MM.1S (cell line): ENCODE results near the gene PMEPA1.

Experiments
- EZH2 ChIP-seq: fragments of 300-600 bp; sonication (generic); optimal IDR thresholded peaks from 2 replicates; pipeline ENCODE3; 2017; ENCODE audit warnings: low read depth, mild to moderate bottlenecking, antibody characterized with exemption, low read length, mixed read lengths
- TF ChIP-seq, protein P1 (sequence below): fragments of 300-600 bp; sonication (generic); IDR thresholded peaks from 2 replicates; pipeline ENCODE4 v1.5.1; 2016; ENCODE audit warnings: antibody characterized with exemption, low read length, mixed read lengths

DNA sequence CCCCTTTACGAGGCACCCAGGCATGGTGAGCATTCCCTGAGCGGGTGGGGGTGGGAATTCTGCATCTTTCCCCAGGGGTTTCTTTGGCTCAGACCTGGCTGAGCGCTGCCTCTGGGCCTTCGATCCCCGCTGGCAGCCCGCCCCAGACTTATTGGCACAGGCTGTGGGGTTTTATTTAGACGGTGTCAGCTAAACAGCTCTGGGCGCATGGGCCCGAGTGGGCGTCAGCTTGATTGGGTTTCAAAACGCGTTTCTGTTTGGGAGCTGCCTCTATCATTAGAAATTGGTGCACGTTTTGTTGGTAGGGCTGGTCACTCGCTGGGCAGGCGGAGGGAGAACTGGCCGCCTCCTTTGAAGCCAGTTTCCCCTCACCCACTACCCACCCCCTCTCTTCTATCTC is 21.0 kb downstream of the PMEPA1 start:
- TF ChIP-seq, protein P1, sequence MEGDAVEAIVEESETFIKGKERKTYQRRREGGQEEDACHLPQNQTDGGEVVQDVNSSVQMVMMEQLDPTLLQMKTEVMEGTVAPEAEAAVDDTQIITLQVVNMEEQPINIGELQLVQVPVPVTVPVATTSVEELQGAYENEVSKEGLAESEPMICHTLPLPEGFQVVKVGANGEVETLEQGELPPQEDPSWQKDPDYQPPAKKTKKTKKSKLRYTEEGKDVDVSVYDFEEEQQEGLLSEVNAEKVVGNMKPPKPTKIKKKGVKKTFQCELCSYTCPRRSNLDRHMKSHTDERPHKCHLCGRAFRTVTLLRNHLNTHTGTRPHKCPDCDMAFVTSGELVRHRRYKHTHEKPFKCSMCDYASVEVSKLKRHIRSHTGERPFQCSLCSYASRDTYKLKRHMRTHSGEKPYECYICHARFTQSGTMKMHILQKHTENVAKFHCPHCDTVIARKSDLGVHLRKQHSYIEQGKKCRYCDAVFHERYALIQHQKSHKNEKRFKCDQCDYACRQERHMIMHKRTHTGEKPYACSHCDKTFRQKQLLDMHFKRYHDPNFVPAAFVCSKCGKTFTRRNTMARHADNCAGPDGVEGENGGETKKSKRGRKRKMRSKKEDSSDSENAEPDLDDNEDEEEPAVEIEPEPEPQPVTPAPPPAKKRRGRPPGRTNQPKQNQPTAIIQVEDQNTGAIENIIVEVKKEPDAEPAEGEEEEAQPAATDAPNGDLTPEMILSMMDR, result no peak
- TF ChIP-seq EZH2, result no peak
